GM10847 (cell line): Measurements from ENCODE around the gene RIN3.

Source experiments
- POLR2A ChIP-seq: IDR thresholded peaks from 2 replicates; pipeline ENCODE4 v1.6.1; 2011; ENCODE audit not compliant: insufficient read length; ENCODE audit errors: extremely low read depth

The RIN3 gene

DNA sequence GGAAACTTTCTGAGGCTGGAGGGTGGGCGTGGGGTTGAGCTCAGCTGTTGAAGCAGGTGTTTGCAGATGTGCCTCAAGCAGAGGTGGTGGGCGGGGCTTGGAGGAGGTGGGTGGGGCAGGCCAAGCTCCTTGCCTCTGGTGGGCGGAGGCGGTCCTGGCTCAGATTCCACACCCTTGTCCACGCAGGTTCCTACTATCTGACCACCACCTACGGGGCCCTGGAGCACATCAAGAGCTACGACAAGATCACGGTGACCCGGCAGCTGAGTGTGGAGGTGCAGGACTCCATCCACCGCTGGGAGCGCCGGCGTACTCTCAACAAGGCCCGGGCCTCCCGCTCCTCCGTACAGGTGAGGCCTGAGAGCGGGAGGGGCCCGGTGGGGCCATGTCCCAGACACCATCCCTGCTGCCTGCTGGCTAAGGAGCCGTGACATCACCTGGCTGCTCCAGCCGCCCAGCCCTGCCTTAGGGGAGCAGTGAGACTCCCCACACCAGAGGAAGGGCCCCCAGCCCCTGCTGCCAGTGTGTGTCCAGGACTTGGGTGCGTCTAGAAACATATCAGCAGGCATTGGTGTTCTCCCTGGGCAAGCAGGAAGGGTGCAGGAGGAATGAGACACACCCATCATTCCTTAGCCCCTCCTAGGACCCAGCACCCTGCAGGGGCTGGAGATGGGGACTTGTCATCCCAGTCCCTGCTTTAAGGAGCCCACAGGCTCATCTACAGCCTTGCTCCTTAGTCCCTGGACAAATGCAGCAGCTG lies 171.4 kb downstream of the RIN3 start:
- no peak for TF ChIP-seq POLR2A

GRCh38 chr14:92685784-92686355 lies 172.3 kb downstream of the RIN3 start:
- no peak for TF ChIP-seq POLR2A

DNA sequence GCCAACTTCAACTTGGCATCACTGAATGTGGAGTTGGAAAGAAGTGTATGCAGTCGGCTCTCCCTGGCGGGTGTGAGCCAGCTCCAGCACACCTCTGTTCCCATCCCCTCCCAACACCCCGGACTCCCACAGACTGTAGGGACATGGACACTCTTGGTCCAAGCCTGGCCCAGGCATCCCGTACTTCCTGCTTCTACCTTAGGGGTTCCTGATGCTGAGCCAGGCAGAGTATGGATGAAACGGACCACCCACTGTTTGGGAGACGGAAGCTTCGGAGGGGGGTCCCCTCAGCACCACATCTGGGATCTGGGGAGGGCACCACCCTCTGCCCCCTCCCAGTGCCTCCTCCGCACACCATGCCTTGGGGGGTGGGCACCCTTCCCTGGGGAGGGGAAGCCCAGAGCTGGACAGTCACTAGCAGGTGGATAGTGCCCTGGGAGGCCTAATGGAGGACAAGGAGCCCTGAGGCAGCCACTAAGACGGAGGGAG lies 172.9 kb downstream of the RIN3 start:
- no peak for TF ChIP-seq POLR2A

DNA sequence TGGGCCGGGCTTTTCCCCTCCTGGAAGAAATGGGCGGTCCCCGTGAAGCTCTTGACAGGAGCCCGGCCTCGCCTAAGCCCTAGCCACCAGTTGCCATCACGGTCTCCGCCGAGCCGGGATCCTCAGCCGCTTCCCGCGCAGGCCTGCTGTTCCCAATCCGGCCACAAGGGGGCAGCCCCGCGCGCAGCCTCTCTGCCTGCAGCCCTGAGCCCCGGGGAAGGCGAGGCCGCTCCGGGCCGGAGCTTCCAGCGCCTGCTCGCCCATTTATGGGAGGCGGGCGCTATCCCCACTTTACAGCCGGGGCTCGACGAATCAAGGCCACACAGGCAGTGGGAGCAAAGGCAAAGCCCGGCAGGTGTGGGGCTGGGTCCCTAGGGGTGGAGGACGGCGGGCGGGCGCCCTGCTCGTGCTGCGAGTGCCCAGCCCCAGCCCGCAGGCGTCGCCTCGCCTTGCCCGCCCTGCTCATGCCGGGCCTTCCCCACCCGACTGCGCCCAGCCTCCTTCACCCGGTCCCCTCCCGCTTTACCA lies 173.4 kb downstream of the RIN3 start:
- TF ChIP-seq POLR2A, result no peak

GRCh38 chr14:92687681-92688433 lies 174.3 kb downstream of the RIN3 start:
- TF ChIP-seq POLR2A, result no peak

DNA sequence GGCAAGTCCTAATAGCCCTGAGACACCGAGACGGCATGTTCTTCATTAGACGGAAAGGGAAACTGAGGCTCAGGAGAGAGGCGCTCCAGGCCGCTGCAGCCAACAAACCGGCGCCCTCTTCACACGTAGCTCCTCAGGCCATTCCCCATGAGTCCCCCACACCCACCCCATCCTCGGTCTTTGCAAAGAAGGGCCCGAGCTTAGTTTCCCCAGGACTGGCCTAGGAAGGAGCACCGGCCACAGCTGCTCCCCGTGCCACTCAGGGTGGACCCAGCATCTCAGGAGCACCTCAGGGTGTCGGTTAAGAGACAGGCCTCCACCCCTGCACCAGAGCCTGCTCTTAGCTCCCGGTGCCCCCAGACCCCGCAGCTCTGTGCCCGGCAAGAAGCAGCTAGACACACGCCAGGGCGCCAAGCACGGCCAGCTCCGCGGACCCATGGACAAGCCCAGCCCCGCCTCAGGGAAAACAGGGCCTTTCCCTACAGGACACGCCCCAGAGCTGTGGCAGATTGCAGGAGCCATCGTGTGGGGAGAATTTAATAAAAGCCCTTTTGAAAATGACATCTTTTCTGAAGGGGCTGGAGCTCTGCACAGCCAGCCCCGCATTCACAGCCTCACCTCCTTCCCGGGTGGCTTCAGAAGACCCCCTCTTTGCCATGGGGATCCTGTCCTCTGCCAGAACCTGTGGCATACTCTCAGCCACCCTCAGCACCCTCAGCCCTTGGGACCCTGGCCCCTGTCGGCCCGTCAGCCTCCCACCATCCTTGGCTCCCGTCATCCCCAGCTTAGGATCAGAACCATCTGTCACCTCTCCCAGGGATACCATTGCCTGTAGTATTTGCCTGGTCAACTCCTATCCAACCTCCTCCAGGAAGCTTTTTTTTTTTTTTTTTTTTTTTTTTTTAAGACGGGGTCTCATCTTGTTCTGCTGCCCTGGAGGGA lies 175.1 kb downstream of the RIN3 start:
- no peak for TF ChIP-seq POLR2A

DNA sequence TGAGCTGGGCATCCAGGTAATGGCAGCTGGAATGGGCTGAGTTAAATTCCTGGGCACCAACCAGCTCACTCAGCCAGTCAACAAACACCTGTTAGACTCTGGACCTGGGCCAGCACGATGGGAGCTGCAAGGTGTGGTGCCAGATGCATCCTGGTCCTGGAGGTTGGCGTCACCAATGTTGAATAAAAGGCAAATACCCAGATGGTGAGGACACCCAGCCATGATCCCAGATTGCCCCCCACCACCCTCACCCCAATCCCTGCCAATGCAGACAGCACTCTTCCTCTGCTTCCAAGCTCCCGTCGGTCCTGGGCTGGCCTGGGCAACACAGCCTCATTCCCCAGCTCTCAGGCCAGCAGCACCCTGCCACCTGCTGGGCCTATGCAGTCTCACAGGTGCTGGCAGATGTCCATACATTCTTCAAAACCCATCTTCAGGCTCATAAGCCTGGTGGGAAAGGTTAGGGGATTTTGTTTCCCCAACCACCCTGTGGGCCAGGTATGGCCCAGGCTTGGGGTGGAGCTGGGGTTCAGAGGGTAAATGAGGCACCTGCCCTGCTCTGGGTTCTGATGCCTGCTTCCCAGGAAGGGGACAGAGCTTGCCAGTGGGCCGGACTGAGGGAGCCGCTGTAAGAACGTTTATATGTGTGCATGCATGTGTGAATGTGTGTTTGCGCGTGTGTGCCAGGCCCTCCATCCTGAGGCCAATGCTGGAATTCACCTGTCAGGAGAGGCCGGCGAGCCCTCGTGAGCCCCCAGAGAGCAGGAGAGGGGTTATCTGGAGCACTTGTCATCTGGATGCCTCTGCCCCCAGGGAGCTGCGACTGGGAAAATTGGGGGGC lies 176.8 kb downstream of the RIN3 start:
- TF ChIP-seq POLR2A, result no peak

- TF ChIP-seq POLR2A, result no peak
These were observed 179.2 kb downstream of the RIN3 start for GRCh38 chr14:92692822-92693226.

DNA sequence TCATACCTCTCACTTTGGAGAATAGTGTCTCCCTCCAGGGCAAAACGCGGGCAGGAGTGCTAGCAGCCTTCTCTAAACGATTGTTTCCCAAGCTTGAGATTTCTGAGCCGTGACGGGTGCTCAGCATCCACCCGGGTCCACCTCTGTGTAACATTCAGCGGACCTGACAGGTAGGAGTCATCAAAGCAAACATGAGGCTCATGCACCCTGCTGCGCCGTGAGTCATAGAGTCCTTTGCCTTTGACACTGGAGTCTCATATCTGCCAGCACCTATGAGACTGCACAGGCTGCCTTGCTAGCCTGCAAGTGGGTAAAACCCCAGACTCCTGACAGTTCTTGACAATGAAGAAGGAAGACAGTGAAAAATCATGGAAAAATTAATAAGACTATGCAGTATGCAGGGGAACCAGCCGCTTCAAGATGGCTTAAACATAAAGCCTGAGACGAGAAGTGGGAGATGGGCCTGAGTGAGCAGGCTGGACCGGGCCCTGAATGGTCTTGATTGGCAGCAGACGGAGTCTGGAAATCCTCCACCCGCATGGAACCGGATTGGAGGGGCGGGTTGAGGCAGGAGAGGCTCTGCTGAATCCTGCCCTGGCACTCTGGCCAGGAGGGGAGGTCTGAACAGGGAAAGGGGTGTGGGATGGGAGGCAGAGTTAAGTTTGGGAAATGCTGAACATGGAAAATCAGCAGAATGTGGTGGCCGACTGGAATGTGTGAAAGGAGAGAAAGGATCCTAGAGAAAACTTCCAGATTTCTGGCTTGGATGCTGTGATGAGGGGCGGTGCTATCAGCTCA lies 180.6 kb downstream of the RIN3 start:
- TF ChIP-seq POLR2A, result no peak

GRCh38 chr14:92694807-92695206 lies 181.2 kb downstream of the RIN3 start:
- no peak for TF ChIP-seq POLR2A

GRCh38 chr14:92695562-92695961 lies 182.0 kb downstream of the RIN3 start:
- no peak for TF ChIP-seq POLR2A

DNA sequence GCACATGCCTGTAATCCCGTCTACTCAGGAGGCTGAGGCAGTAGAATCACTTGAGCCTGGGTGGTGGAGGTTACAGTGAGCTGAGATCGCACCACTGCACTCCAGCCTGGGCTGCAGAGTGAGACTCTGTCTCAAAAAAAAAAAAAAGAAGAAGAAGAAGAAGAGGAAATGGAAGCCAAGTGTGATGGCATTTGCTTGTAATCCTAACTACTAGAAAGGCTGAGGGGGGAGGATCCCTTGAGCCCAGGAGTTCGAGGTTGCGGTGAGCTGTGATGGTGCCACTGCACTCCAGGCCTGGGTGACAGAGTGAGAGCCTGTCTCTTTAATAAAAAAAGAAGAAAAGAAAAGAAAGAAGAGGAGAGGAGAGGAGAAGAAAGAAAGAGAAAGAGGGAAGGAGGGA lies 182.8 kb downstream of the RIN3 start:
- TF ChIP-seq POLR2A, result no peak

- TF ChIP-seq POLR2A, result no peak
These were observed 184.8 kb downstream of the RIN3 start for GRCh38 chr14:92698393-92698792.
